Stimulated activated naive CD8-positive, alpha-beta T cell treated with anti-CD3 and anti-CD28 coated beads, Interleukin-15, amount 100 ng/mL, for 72 hours (primary cell): ENCODE results near the gene S1PR1.

Source experiments
- ATAC-seq: fragments of 150-1000 bp; cut with Tn5 transposase; 2 replicates; pipeline ENCODE4 v1.10.0; 2021; ENCODE audit warnings: mild to moderate bottlenecking, moderate library complexity
- DNase-seq, 2 donors: peaks; one replicate each; pipeline ENCODE4 v3.0.0; 2021 to 2022
- H3K27ac Mint-ChIP-seq, 2 donors: one replicate each; pipeline ENCODE4 v1.8.0; 2022; ENCODE audit warnings: mild to moderate bottlenecking in 2 of 2, mixed read lengths in 2 of 2, moderate library complexity in 2 of 2
- H3K27me3 Mint-ChIP-seq: one replicate; pipeline ENCODE4 v1.8.0; 2022; ENCODE audit warnings: mixed read lengths
- H3K4me1 Mint-ChIP-seq: one replicate; pipeline ENCODE4 v1.8.0; 2022; ENCODE audit warnings: mild to moderate bottlenecking, mixed read lengths
- H3K4me3 Mint-ChIP-seq, 2 donors: one replicate each; pipeline ENCODE4 v1.8.0; 2022; ENCODE audit warnings: mild to moderate bottlenecking in 2 of 2, mixed read lengths in 2 of 2, moderate library complexity in 1 of 2
- H3K9me3 Mint-ChIP-seq, 2 donors: one replicate each; pipeline ENCODE4 v1.8.0; 2022; ENCODE audit warnings: mixed read lengths in 2 of 2

The S1PR1 gene

DNA sequence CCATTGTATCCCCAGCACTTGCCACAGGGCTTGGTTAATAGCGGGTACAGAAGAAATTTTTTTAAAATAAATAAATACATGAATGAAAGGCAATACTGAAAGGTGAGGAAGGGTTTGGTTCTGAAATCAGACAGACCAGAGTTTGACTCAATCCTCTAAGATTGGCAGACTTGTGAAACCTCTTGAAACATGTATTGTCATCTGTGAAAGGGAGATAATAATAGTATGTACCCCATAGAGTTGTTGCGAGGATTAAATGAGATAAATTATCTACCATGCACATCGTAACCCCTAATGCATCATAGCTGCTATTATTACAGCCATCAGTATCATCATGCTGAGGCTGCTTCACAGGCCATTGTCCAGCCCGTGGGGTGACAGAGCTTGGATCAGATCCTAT lies 41.4 kb downstream of the S1PR1 start:
- Mint-ChIP-seq H3K4me3 (no peak overlapping the region), H3K4me1 (peaks cover 62% of the 10 kb centered on the region), H3K27me3 (no peaks in the 10 kb centered on the region), H3K27ac (no peak overlapping the region), H3K9me3 (peaks cover 0 to 7% of the 10 kb centered on the region in 2 donors)
- DNase-seq (no peak), ATAC-seq (peak; percentile 73)

DNA sequence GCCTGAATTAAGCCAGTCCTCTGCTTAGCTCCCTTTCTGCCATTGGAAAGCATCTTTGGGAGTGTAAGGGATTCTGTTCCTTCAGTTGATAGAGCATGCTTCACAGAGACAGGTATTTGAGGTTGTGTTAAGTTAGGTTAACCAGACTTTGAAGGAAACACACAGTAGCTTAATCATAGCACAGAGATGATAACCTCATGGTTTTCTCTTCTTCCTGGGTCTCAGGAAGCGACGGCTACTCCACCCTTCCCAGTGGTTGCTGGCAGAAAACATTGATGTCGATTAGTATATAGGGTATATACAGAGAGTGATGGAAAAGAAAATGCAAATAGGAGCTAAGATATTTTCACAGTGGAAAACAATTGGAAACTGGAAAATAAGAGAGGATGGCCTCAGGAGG lies 42.0 kb downstream of the S1PR1 start:
- H3K27me3 Mint-ChIP-seq, result no peaks in the 10 kb centered on the region
- peaks cover 0 to under 1% of the 10 kb centered on the region in 2 donors for H3K9me3 Mint-ChIP-seq
- ATAC-seq (peak; percentile 47), DNase-seq (no peak)
- H3K4me1 Mint-ChIP-seq, result peaks cover 68% of the 10 kb centered on the region
- H3K4me3 Mint-ChIP-seq, result peak overlapping the region; percentile 24 to 31
- H3K27ac Mint-ChIP-seq, result peak overlapping the region; percentile 31 to 75

DNA sequence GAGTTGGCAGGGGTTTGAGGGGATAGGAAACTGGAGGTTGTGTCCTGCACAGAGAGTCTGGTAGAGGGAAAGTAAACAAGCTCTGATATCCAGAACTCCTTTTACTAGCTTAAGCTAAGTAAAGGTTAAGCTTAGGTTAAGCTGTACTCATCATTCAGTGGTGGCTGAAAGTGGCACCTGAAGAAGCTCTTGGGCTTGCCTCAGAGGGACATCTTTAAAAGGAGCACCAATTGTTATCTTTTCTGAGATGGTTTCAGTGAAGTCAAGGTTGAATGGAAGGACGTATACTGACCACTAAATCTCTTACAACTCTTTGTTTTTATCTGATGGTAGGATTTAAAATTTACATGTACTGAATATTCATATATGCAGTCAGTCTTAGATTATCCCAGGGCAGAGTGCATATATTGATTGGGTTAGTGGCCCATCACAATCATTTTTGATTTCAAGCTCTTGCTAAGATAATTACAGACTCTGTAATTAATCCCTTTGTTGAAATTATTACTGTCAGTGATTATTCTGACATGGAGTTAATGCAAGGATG lies 43.3 kb downstream of the S1PR1 start:
- Mint-ChIP-seq H3K27ac (no peak overlapping the region), H3K4me1 (peaks cover 81% of the 10 kb centered on the region), H3K27me3 (no peaks in the 10 kb centered on the region), H3K4me3 (no peak overlapping the region), H3K9me3 (no peaks in the 10 kb centered on the region)
- ATAC-seq, result no peak
- no peak for DNase-seq

DNA sequence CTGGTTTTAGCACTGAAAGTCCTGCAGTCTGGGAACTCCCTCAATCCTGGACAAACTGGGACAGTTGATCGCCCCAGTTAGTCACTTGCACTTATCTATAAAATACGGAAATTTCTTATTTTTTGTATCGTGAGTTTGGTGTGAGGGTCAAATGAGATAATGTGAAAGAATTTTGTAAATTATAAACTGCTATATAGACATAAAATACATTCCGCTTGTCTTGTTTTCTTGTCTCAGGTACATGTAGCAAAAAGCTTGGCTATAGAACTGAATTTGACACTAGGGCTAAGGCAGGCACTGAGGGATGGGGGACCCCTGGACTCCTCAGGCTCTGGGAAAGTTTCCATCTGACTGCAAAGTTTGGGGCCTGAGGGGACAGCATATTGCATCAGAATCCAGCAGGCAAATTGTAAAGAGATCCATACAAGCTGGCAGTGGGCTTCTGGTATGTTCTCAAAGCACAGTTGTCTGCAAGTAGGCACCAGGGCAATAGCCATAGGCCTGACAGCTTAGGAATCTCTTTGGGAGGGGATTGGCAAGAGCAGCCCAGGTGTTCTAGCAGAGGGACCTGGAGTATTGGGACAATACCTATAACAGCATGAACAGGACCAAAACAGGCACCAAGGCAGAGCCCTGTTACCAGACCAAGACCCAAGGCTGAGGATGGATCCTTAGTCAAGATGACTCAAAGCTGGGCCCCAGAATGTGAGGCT lies 44.3 kb downstream of the S1PR1 start:
- Mint-ChIP-seq H3K27me3 (no peaks in the 10 kb centered on the region), H3K4me3 (no peak overlapping the region), H3K9me3 (no peaks in the 10 kb centered on the region), H3K27ac (peak overlapping the region in 1 of 2 donors; percentile 0), H3K4me1 (peaks cover 91% of the 10 kb centered on the region)
- ATAC-seq (no peak), DNase-seq (no peak)

DNA sequence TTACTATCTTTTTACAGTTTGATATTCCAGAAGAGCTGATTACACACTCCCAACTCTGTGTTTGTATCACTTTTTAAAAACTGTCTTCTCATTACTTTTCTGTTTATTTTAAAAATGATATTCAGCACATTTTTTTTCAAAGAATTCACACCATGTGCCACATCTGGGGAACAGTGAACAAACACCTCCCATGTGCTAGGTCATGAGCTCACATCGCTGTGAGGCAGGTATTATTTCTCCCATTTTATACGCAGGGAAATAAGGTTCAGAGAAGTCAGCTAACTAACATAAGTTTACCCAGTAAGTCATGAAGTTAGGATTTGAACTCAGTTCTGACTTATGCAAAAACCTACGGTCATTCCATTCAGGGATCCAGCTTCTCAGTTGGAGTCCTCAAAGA lies 44.9 kb downstream of the S1PR1 start:
- H3K27ac Mint-ChIP-seq, result no peak overlapping the region
- DNase-seq (no peak), ATAC-seq (no peak)
- H3K27me3 Mint-ChIP-seq, result no peaks in the 10 kb centered on the region
- no peak overlapping the region for H3K4me3 Mint-ChIP-seq
- H3K4me1 Mint-ChIP-seq, result peaks cover 95% of the 10 kb centered on the region
- H3K9me3 Mint-ChIP-seq, result no peaks in the 10 kb centered on the region

DNA sequence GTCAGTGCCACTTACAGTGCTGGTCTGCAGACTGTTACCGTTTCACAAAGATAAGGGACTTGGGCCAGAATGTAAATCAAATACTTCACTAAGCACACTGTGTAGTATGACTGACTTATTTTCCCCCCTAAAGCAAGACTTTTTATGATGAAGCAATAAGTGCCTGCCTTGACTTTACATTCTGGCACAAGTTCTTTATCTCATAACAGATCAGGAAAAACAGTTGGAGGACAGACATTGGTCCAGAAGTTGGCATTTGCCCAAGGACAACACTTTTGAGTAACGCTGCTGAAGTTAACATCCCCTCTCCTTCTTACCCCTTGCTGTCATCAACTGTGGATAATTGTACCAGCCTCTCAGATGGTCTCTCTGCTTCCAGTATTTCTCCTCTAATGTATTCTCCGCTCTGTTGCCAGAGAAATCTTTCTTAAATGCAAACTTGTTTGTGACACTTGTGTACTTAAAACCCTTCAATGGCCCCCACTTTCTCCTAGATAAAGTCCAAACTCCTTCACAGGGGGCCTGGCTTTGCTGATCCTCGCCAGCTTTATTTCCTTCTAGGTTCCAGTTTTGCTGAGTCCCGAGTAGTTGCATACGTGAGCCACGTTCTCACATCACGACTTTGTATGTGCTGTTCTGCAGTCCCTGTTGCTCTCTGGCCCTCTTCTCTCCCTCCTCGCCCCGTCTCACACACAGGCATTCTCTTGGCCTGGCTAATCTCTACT lies 45.7 kb downstream of the S1PR1 start:
- ATAC-seq, result no peak
- no peaks in the 10 kb centered on the region for H3K9me3 Mint-ChIP-seq

DNA sequence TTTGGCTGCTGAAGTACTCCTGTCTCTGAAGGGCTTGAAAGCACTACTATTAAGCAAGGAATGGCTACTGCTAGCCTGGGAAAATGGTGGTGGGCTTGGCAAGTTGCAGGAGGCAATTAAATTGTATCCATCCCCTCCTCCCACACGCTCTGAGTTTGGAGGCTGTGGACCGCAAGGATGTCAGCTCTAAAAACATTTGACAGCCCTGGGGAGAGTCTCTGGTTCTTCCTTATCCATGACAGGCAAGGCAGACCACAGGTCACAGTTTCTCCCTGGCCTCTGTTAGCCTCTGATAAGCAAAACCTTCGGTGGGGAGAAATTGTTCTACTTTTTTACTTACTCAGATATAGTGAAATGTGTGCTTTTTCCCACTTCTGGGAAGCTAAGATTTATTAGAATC lies 46.6 kb downstream of the S1PR1 start:
- no peak for DNase-seq
- peak overlapping the region; percentile 82 to 85 for H3K4me3 Mint-ChIP-seq
- H3K27me3 Mint-ChIP-seq, result no peaks in the 10 kb centered on the region
- ATAC-seq, result no peak
- peaks cover 91% of the 10 kb centered on the region for H3K4me1 Mint-ChIP-seq
- no peaks in the 10 kb centered on the region for H3K9me3 Mint-ChIP-seq
- H3K27ac Mint-ChIP-seq, result peak overlapping the region in 1 of 2 donors; percentile 71

More for the DNA sequence above, 45.7 kb downstream of the S1PR1 start:
- no peak for DNase-seq
- Mint-ChIP-seq H3K4me3 (no peak overlapping the region), H3K27ac (peak overlapping the region in 1 of 2 donors; percentile 24), H3K4me1 (peaks cover 91% of the 10 kb centered on the region), H3K27me3 (no peaks in the 10 kb centered on the region)

DNA sequence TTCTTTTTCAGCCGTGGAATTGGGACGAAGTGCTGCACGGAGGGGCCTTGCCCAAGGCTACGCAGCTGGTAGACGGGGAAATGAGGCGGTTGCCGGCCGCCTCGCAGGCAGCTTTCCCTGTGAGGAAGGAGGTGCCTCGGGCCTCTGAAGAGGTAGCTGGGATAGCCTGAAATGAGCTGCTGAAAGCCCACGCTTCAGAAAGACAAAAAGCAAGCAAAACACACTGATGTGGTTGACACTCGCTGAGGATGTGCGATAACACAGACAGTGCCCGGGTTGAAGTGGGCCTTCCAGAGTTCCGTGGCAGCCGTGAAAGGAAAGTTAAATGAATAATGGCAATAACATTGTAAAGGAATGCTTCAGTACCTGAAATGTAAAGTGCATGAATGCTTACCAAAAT lies 47.2 kb downstream of the S1PR1 start:
- Mint-ChIP-seq H3K27me3 (no peaks in the 10 kb centered on the region), H3K4me3 (peak overlapping the region; percentile 82 to 85), H3K9me3 (no peaks in the 10 kb centered on the region), H3K27ac (peak overlapping the region; percentile 94 to 96), H3K4me1 (peaks cover 91% of the 10 kb centered on the region)
- ATAC-seq (peak; percentile 69), DNase-seq (peak; percentile 48 to 53)

DNA sequence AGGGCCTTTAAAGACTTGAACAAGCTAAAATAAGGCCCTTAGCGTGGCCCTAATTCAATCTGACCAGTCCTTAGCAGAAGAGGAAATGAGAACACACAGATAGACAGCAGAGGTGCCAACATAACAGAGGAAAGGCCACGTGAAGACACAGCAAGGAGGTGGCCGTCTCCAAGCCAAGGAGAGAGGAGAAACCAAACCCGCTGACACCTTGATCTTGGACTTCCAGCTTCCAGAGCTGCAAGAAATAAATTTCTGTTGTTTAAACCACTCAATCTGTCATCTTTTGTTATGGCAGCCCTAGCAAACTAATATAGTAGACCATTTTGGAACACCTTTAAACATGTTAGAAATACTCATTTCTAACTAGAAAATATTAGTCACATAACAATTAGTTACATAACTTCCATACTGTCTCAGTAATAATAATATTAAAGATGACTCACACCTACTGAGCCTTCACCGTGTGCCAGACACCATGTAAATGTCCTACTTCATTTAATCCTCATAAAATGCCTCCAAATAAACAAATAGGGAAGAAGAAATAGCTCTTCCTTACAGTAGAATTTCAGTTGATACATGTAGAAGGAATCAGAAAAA lies 47.9 kb downstream of the S1PR1 start:
- Mint-ChIP-seq H3K27me3 (no peaks in the 10 kb centered on the region), H3K4me3 (peak overlapping the region; percentile 82 to 85), H3K27ac (peak overlapping the region; percentile 93 to 96), H3K4me1 (peaks cover 91% of the 10 kb centered on the region), H3K9me3 (no peaks in the 10 kb centered on the region)
- DNase-seq, result no peak
- peak; percentile 29 for ATAC-seq

DNA sequence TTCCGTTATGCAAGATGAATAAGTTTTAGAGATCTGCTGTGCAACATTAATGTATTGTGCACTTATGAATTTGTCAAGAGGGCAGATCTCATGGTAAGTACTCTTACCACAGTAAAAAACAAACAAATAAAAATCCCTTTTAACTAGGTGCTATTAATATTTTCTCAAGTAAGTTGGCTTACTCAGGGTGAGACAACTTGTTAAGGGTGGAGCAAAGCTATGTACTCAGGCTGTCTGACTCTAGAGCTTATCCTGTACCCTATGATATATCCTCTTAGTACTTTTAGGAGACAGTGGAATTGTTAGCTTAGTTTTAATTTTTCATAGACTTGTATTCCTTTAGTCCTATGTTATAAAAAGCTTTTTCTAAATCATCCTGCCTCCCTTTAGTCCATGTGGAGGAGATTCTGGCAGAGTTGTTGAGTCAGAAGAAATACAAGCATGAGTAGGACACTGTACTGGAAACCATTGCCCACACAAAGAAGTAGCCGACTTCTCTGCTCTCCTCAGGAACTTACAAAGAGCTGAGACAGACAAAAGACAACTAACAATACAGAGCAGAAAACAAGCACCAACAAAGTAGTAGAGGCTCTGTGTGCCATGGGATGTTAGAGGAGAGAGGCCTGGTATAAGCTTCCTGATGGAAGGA lies 49.2 kb downstream of the S1PR1 start:
- no peaks in the 10 kb centered on the region for H3K9me3 Mint-ChIP-seq
- H3K27ac Mint-ChIP-seq, result peak overlapping the region; percentile 79 to 81
- no peak for ATAC-seq
- no peak for DNase-seq
- no peaks in the 10 kb centered on the region for H3K27me3 Mint-ChIP-seq
- no peak overlapping the region for H3K4me3 Mint-ChIP-seq
- peaks cover 95% of the 10 kb centered on the region for H3K4me1 Mint-ChIP-seq

DNA sequence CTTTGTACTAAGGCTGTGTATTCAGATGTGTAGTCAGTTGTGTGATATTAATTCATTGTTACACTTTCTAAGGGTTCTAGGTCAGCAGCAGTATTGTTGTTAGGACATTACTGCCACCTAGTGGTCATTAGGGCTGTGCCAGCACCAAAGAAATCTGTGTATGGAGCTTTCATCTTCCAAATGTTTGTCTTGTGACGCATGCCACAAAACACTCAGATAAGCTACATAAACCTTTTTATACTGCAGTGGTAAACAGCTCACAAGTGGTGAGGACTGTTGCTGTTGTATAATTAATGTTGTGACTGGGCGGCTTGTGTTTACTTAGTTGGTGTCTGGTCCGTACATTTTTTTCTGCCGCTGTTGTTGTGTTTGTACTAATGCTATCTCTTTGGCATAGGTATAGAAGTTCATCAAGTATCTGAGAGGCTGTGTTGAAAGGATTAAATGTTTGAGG lies 51.7 kb downstream of the S1PR1 start:
- ATAC-seq (peak; percentile 19), DNase-seq (peak; percentile 57 to 63)
- Mint-ChIP-seq H3K9me3 (no peaks in the 10 kb centered on the region), H3K27ac (no peak overlapping the region), H3K4me1 (peaks cover 95% of the 10 kb centered on the region), H3K4me3 (peak overlapping the region; percentile 3 to 16), H3K27me3 (no peaks in the 10 kb centered on the region)

DNA sequence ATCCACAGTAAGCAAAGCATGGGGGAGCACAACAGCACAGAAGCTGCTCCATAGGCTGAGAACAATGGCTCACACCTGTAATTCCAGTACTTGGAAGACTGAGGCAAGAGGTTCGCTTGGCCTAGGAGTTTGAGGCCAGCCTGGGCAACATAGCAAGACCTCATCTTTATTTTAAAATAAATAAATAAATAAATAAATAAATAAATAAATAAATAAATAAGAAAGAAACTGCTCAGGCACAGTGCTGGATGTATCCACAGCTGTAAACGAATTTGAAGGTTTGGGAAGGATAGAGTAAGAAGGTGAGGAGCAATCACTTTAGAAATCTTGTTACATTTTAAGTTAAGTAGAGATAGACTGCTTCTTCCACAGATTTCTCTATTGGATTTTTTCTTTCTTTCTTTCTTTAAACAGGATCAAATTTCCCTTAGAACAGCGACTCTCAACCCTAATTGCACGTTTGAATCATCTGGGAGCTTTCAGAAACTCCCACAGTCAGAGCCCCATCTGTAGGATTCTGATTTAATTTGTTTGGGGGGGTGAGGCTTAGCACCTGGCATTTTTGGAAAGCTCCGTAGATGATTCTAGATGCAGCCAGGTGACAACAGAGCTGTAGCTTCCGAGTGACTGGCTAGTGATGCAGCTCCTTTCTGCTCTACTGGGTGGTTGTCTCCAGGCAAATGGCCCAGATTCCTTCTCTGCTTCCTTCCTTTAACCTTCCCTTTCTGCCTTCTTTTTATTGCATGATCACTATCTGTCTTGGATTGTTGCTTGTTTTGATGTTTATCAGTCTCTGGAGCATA lies 53.5 kb downstream of the S1PR1 start:
- Mint-ChIP-seq H3K4me1 (peaks cover 91% of the 10 kb centered on the region), H3K9me3 (no peaks in the 10 kb centered on the region), H3K27ac (peak overlapping the region in 1 of 2 donors; percentile 44), H3K4me3 (peak overlapping the region; percentile 77 to 82), H3K27me3 (no peaks in the 10 kb centered on the region)
- DNase-seq, result no peak
- no peak for ATAC-seq
